ENCODE results near the gene ZNF324. TPM values are rescaled to one million over a fixed set of nuclear protein-coding genes. Genes with fewer than 3 reads are reported as not detected.

ZNF324 gene
- total and polyA plus RNA-seq, 3 experiments from 2014 or later, result 13.9 to 21.0 (median 19.8) TPM

DNA sequence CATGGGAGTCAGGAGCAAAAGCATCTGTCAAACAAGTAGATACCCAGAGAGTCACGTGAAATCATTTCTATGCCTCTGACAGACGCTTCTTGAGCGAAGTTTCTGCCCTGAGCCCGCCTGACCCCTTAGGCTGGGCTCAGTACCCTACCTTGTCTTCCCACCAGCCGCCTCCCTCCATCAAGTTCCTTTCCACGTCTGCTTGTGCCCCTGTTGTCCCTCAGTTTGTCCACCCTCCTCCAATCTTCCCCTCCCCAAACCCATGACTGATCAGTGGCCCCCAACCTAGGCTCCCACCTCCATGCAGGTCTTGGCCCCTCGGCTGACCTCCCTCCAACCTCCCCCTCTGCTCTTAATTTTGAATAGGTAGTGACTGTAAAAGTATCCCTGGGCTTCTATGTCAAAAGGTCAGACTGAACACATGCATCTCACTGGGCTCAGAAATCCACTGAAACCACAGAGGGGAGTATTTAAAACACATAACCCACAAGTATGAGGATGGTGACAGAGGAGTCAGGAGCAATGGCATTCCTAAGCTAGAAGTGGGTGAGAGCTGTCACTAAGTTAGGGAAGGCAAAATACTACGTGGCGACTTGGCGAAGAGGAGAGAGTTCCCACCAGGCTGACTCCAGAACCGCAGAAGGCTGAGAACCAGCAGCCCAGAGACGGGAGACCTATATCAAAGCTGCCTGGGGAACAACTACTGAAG lies 7.6 kb downstream of the ZNF324 start:
- DNase-seq, result no peak
- H3K4me1 ChIP-seq (ENCODE audit: insufficient read depth, low read length), result peaks cover 15% of the 10 kb centered on the region
- ChIA-PET POLR2A (interaction anchor here (0.6 kb wide), 1 partner anchor 10 kb away, joined by 3 read pairs; no protein-coding TSS in a partner anchor), CTCF (interaction anchor here (1.4 kb wide), 1 partner anchor 15 kb away, joined by 3 read pairs; no protein-coding TSS in a partner anchor)
- H3K36me3 ChIP-seq (ENCODE audit: insufficient read depth, low read length), result peaks cover 20% of the 10 kb centered on the region
- H3K27me3 ChIP-seq (ENCODE audit: insufficient read depth, low read length, poor library complexity, severe bottlenecking), result no peaks in the 10 kb centered on the region
- Mint-ChIP-seq H3K27me3 (no peaks in the 10 kb centered on the region), H3K27ac (peak overlapping the region; percentile 6 to 100 (median 97)), H3K36me3 (peaks cover 0 to 39% (median 0%) of the 10 kb centered on the region in 3 donors), H3K9me3 (no peaks in the 10 kb centered on the region), H3K4me3 (peak overlapping the region; percentile 15 to 78 (median 41)), H3K4me1 (peaks cover 14 to 29% (median 24%) of the 10 kb centered on the region in 3 donors)
- peak overlapping the region; percentile 95 for H3K27ac ChIP-seq (ENCODE audit: low read depth, low read length)
- H3K9me3 ChIP-seq (ENCODE audit: low read length), result no peaks in the 10 kb centered on the region
- H3K4me3 ChIP-seq (ENCODE audit: low read length), result no peak overlapping the region

DNA sequence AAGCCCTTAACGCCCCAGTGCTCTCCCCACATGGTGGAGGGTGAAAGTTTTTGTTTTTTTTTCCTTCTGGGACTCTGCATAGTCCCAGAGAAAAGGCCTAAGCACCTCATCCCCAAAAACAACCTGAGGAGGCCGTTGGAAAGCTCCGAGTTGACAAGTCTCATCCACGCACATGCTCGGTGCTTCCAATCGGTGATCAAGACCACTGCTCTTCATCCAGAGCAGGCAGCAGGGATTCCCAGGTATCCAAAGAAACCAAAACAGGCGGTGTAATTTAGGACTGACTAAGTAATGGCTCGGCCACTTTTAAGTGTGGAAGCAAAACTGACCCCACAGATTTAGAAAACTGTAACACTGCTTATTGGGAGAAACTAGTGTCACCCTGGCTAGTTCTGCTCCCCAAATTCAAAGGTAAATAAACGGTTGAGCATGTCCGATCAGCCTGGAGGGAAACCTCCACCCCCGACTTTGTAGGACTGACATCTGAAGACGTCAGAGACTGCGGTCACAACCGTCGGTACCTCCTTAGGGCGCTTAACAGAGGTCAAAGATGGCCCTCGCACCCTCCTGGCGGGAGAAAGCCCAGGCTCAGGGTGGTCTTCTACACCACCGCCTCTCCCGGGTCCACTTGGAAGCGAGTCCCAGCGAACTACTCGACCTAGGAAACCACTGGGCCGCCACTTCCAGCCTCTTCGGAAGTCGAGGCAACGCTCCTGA lies 8.3 kb downstream of the ZNF324 start:
- no peaks in the 10 kb centered on the region for H3K27me3 ChIP-seq (ENCODE audit: insufficient read depth, low read length, poor library complexity, severe bottlenecking)
- ChIA-PET CTCF (interaction anchor here (1.4 kb wide), 1 partner anchor 16 kb away, joined by 3 read pairs; no protein-coding TSS in a partner anchor), POLR2A (interaction anchor here (0.7 kb wide), 1 partner anchor 10 kb away, joined by 3 read pairs; no protein-coding TSS in a partner anchor)
- peak overlapping the region; percentile 95 for H3K27ac ChIP-seq (ENCODE audit: low read depth, low read length)
- peak overlapping the region; percentile 75 for H3K4me3 ChIP-seq (ENCODE audit: low read length)
- H3K4me1 ChIP-seq (ENCODE audit: insufficient read depth, low read length), result peaks cover 15% of the 10 kb centered on the region
- DNase-seq, result no peak
- H3K4me1 Mint-ChIP-seq, result peaks cover 14 to 29% (median 24%) of the 10 kb centered on the region in 3 donors
- peaks cover 17% of the 10 kb centered on the region for H3K36me3 ChIP-seq (ENCODE audit: insufficient read depth, low read length)
- H3K4me3 Mint-ChIP-seq, result peak overlapping the region; percentile 90 to 98 (median 95)
- peak overlapping the region; percentile 95 to 100 (median 99) for H3K27ac Mint-ChIP-seq
- H3K36me3 Mint-ChIP-seq, result peaks cover 0 to 33% (median 0%) of the 10 kb centered on the region in 3 donors
- H3K27me3 Mint-ChIP-seq, result no peaks in the 10 kb centered on the region
- no peaks in the 10 kb centered on the region for H3K9me3 Mint-ChIP-seq
- H3K9me3 ChIP-seq (ENCODE audit: low read length), result no peaks in the 10 kb centered on the region

DNA sequence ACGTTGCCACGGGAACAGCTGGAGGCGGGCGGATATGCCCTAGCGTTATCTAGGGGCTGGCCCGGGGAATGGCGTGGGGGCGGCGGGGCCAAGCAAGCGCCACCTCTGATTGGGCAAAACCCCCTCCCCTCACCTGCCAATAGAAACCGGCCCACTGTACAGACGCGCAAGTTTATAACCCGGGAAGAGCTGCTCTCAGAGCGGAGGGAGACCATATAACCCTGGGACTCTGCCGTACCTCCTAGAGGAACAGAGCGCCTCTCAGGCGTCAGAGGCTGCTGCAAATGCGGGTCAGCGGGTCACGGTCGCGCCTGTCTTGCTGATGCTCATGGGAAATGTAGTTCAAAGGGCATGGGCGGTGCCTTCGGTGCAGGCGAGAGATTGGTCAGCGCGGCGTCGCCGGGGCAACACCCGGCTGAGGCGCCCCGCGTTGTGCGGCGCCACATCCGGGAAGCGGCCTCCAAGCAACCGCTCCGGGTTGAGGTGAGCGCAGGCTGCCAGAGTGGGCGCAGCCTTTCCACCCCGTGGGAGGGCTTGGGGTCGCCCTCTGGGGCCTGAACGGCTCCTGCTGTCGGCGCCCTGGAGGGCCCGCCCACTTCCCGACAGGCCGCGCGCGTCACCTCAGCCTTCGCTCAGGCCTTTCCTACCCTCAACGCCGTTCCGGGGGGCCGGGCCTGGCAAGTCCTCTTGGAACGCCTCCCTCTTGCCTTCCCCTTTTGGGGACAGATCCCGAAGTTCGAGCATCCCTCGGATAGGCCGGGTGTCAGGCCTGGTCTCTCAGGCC lies 9.0 kb downstream of the ZNF324 start, which contains the start of gene ZNF446:
Gene ZNF446 (plus strand): TSS at position 639 of the 784 bp plus-strand sequence. CDS start 867 bp downstream, outside the sequence.
- Histone ChIP-seq H3K4me3 (ENCODE audit: low read length) (peak within 1 kb of the TSS; percentile 75), H3K9me3 (ENCODE audit: low read length) (no peaks in the 10 kb centered on the region)
- peak within 1 kb of the TSS; percentile 90 to 98 (median 95) for H3K4me3 Mint-ChIP-seq

DNA sequence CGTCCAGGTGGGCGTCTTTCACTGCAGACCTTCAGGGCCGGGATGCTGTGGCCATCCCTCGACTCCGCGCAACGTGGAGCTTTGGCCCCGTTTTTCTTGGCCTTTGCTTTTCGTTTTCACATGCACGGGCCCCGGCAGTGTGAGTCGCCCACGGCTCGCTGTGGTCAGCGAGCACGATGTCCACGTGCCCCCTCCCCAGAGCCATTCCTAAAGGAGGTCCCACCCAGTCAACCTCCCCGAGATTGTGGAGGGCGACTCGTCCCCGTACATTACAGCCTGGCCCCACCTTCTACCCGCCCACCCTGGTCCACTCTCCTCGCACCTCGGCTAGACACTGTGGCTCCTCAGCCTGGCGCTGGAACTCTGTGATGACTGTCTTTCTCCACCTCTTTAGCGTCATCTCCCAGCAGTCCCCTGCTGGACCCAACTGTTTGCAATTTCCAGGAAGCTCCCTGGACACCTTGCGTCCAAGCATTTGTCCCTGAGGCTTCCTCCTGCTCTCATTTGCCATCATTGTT lies 9.7 kb downstream of the ZNF324 start:
- Mint-ChIP-seq H3K4me1 (peaks cover 14 to 29% (median 24%) of the 10 kb centered on the region in 3 donors), H3K9me3 (no peaks in the 10 kb centered on the region), H3K27me3 (no peaks in the 10 kb centered on the region), H3K36me3 (peaks cover 0 to 27% (median 0%) of the 10 kb centered on the region in 3 donors), H3K4me3 (peak overlapping the region; percentile 90 to 98 (median 95)), H3K27ac (peak overlapping the region; percentile 95 to 100 (median 99))
- CTCF ChIA-PET, result no interaction called here
- Histone ChIP-seq H3K36me3 (ENCODE audit: insufficient read depth, low read length) (peaks cover 17% of the 10 kb centered on the region), H3K27me3 (ENCODE audit: insufficient read depth, low read length, poor library complexity, severe bottlenecking) (no peaks in the 10 kb centered on the region), H3K4me1 (ENCODE audit: insufficient read depth, low read length) (peaks cover 15% of the 10 kb centered on the region), H3K9me3 (ENCODE audit: low read length) (no peaks in the 10 kb centered on the region), H3K27ac (ENCODE audit: low read depth, low read length) (peak overlapping the region; percentile 95), H3K4me3 (ENCODE audit: low read length) (peak overlapping the region; percentile 75)
- POLR2A ChIA-PET, result interaction anchor here (0.8 to 0.9 kb wide), 2 partner anchors 68 to 198 kb away, joined by 3 read pairs; partner anchors contain the start of genes ZNF584 and ZNF8
- DNase-seq, result no peak

More for the DNA sequence above, 9.0 kb downstream of the ZNF324 start, which contains the start of gene ZNF446:
- H3K27me3 ChIP-seq (ENCODE audit: insufficient read depth, low read length, poor library complexity, severe bottlenecking), result no peaks in the 10 kb centered on the region
- peaks cover 17% of the 10 kb centered on the region for H3K36me3 ChIP-seq (ENCODE audit: insufficient read depth, low read length)
- Mint-ChIP-seq H3K27me3 (no peaks in the 10 kb centered on the region), H3K4me1 (peaks cover 14 to 29% (median 24%) of the 10 kb centered on the region in 3 donors), H3K9me3 (no peaks in the 10 kb centered on the region), H3K36me3 (peaks cover 0 to 28% (median 0%) of the 10 kb centered on the region in 3 donors), H3K27ac (peak within 1 kb of the TSS; percentile 95 to 100 (median 99))
- POLR2A ChIA-PET, result interaction anchor here (0.7 to 0.8 kb wide), 2 partner anchors 10 to 197 kb away, joined by 3 read pairs; partner anchors contain the start of gene ZNF8
- H3K4me1 ChIP-seq (ENCODE audit: insufficient read depth, low read length), result peaks cover 15% of the 10 kb centered on the region
- peak; percentile 92 to 98 (median 97) for DNase-seq
- CTCF ChIA-PET, result no interaction called here
- H3K27ac ChIP-seq (ENCODE audit: low read depth, low read length), result peak within 1 kb of the TSS; percentile 95

DNA sequence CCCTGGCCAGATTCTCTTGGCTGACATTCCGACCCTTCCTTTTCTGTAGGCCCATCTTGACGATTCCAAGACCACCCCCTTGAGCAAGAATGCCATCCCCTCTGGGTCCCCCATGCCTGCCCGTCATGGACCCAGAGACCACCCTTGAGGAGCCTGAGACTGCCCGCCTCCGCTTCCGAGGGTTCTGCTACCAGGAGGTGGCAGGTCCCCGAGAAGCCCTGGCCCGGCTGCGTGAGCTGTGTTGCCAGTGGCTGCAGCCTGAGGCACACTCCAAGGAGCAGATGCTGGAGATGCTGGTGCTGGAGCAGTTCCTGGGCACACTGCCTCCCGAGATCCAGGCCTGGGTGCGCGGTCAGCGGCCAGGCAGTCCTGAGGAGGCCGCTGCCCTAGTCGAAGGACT lies 10.2 kb downstream of the ZNF324 start:
- Histone ChIP-seq H3K4me3 (ENCODE audit: low read length) (peak overlapping the region; percentile 75), H3K4me1 (ENCODE audit: insufficient read depth, low read length) (peaks cover 15% of the 10 kb centered on the region), H3K9me3 (ENCODE audit: low read length) (no peaks in the 10 kb centered on the region), H3K27me3 (ENCODE audit: insufficient read depth, low read length, poor library complexity, severe bottlenecking) (no peaks in the 10 kb centered on the region), H3K27ac (ENCODE audit: low read depth, low read length) (peak overlapping the region; percentile 95), H3K36me3 (ENCODE audit: insufficient read depth, low read length) (peaks cover 15% of the 10 kb centered on the region)
- peaks cover 0 to 23% (median 1%) of the 10 kb centered on the region in 3 donors for H3K36me3 Mint-ChIP-seq
- ChIA-PET POLR2A (interaction anchor here (0.9 kb wide), 1 partner anchor 68 kb away, joined by 3 read pairs; the partner anchor contains the start of gene ZNF584), CTCF (interaction anchor here (0.8 kb wide), 1 partner anchor 37 kb away, joined by 4 read pairs; no protein-coding TSS in a partner anchor)
- H3K27ac Mint-ChIP-seq, result peak overlapping the region; percentile 95 to 100 (median 99)
- peak in 1 of 5 donors; percentile 54 for DNase-seq
- no peaks in the 10 kb centered on the region for H3K27me3 Mint-ChIP-seq
- H3K4me3 Mint-ChIP-seq, result peak overlapping the region; percentile 90 to 98 (median 95)
- no peaks in the 10 kb centered on the region for H3K9me3 Mint-ChIP-seq
- H3K4me1 Mint-ChIP-seq, result peaks cover 14 to 29% (median 24%) of the 10 kb centered on the region in 3 donors

DNA sequence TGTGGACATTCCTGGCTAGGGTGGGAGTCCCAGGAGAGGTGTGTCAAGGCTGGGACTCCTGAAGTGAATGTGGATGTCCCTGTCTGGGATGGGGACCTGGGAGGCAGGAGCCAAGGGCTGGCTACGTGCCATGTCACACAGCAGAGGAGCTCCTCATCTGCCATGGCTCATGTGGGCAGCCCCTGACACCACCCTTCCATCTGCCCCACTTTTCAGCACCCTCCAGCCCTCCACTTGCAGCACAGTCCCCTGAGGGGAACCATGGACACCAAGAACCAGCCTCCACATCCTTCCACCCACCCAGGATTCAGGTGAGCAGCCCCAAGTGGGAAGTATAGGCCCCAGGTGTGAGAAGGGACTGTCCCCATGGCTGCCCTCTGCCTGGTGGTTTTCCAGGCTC lies 11.0 kb downstream of the ZNF324 start:
- H3K9me3 Mint-ChIP-seq, result no peaks in the 10 kb centered on the region
- no peak overlapping the region for H3K4me3 ChIP-seq (ENCODE audit: low read length)
- peak overlapping the region in 3 of 8 donors; percentile 23 to 75 (median 60) for H3K27ac Mint-ChIP-seq
- H3K36me3 ChIP-seq (ENCODE audit: insufficient read depth, low read length), result peaks cover 8% of the 10 kb centered on the region
- peak overlapping the region in 3 of 7 donors; percentile 16 to 44 (median 41) for H3K4me3 Mint-ChIP-seq
- no peaks in the 10 kb centered on the region for H3K27me3 ChIP-seq (ENCODE audit: insufficient read depth, low read length, poor library complexity, severe bottlenecking)
- no peaks in the 10 kb centered on the region for H3K9me3 ChIP-seq (ENCODE audit: low read length)
- no peak for DNase-seq
- CTCF ChIA-PET, result interaction anchor here (0.8 kb wide), 2 partner anchors 36 kb away, joined by 3 to 4 read pairs; no protein-coding TSS in a partner anchor
- no peak overlapping the region for H3K27ac ChIP-seq (ENCODE audit: low read depth, low read length)
- H3K4me1 ChIP-seq (ENCODE audit: insufficient read depth, low read length), result peaks cover 15% of the 10 kb centered on the region
- peaks cover 0 to 17% (median 3%) of the 10 kb centered on the region in 3 donors for H3K36me3 Mint-ChIP-seq
- POLR2A ChIA-PET, result interaction anchor here (0.7 kb wide), 1 partner anchor 91 kb away, joined by 4 read pairs; no protein-coding TSS in a partner anchor
- H3K27me3 Mint-ChIP-seq, result no peaks in the 10 kb centered on the region
- H3K4me1 Mint-ChIP-seq, result peaks cover 14 to 29% (median 24%) of the 10 kb centered on the region in 3 donors

DNA sequence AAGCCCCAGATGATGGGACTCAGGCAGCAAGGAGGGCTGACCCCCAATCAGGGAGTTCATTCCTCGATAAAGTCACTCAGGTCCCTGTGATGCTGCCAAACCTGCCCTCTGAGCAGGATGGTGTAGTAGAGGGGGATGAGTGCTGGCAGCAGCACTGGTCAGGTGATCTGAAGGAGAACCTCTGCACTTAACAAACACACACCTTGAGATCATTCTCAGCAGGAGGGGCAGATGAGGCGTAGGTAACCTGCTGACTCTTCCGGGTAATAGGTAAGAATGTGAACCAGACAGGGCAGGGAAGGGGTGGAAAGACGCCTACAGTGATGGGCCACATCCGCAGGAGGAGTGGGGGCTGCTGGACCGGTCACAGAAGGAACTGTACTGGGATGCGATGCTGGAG lies 12.4 kb downstream of the ZNF324 start:
- ChIA-PET CTCF (no interaction called here), POLR2A (no interaction called here)
- Mint-ChIP-seq H3K27me3 (no peaks in the 10 kb centered on the region), H3K4me3 (peak overlapping the region in 1 of 7 donors; percentile 31), H3K9me3 (no peaks in the 10 kb centered on the region), H3K27ac (peak overlapping the region in 4 of 8 donors; percentile 57 to 93 (median 61)), H3K36me3 (peaks cover 0 to 15% (median 3%) of the 10 kb centered on the region in 3 donors), H3K4me1 (peaks cover 14 to 24% (median 24%) of the 10 kb centered on the region in 3 donors)
- Histone ChIP-seq H3K9me3 (ENCODE audit: low read length) (no peaks in the 10 kb centered on the region), H3K4me3 (ENCODE audit: low read length) (no peak overlapping the region), H3K36me3 (ENCODE audit: insufficient read depth, low read length) (no peaks in the 10 kb centered on the region), H3K27me3 (ENCODE audit: insufficient read depth, low read length, poor library complexity, severe bottlenecking) (no peaks in the 10 kb centered on the region), H3K4me1 (ENCODE audit: insufficient read depth, low read length) (peaks cover 15% of the 10 kb centered on the region), H3K27ac (ENCODE audit: low read depth, low read length) (no peak overlapping the region)
- no peak for DNase-seq
